Measurements from ENCODE around the gene CFAP99.

CFAP99 gene

DNA sequence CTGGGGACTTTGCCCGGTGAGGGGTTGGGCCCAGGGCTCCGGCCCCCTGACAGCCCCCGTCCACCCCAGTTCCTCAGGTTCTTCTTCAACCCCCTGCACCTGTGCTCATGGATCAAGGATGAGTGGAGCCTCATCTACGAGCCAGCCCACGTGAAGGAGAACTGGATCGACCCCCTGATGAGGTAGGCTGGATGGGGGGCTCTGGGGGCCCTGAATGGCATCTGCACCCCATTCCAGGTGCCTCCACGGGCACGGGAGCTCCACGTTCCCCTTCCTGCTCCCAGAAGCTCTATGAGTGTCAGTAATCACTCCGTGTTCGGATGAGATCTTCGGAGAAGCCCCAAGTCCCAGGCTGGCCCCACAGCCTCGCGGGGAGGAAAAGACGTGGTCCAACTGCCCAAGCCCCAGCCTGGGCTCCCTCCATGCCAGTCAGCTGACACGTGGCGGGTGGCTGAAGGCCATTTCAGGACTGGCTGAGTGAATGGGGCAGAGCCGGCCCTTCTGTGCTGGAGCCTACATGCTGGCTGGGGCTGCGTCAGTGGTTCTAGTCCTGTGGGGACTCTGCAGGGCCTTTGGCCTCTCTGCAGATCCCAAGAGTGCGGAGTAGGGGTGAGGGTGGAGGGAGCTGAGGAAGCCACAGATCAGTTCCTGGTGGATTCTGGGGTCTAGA lies 24.4 kb downstream of the CFAP99 start:
- H3K4me3 ChIP-seq (ENCODE audit: low read length), result no peak overlapping the region
- peaks cover 2% of the 10 kb centered on the region for H3K4me1 ChIP-seq (ENCODE audit: insufficient read depth, low read length)
- no peaks in the 10 kb centered on the region for H3K36me3 ChIP-seq (ENCODE audit: insufficient read depth, low read length)
- H3K9me3 ChIP-seq (ENCODE audit: low read length), result no peaks in the 10 kb centered on the region
- H2AFZ ChIP-seq (ENCODE audit: low read depth, low read length), result no peak overlapping the region
- H3K27me3 ChIP-seq (ENCODE audit: insufficient read depth, low read length), result no peaks in the 10 kb centered on the region

DNA sequence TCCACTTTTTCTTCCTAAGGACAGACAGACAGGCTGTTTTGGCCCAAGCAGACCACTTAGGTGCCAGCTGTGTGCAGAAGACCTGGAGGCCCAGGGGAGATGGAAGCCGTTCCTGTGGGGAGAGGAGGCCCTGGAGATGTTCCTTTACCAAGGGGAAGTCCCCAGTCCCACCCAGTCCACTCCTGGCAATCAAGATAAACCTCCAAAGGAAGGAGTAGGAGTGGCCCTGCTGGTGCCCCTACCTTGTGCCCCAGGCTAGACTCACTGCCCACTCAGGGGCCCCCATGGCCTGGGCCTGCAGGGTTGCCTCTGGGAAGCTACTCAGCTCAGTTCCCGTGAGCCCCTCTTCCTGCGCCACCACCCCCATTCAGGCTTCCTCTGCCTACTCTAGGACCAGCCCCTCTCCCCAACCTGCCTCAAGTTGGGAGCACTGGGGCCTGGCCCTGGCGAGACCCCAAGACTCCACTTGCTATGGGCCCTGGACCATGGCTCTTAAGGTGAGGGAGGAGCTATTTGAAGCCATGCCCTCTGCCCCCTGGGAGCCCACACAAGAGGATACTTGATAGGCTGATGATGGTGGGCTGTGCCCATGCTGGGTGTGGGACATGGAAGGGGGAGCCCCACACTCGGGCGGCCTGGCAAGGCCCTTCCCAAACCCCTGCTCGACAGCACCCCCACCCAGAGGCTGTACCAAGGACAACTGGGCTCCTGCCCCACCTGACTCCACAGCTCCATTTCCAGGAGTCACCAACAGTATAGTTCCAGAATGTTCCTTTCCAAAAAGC lies 25.4 kb downstream of the CFAP99 start:
- no peak overlapping the region for H2AFZ ChIP-seq (ENCODE audit: low read depth, low read length)
- peaks cover 2% of the 10 kb centered on the region for H3K4me1 ChIP-seq (ENCODE audit: insufficient read depth, low read length)
- no peaks in the 10 kb centered on the region for H3K9me3 ChIP-seq (ENCODE audit: low read length)
- no peaks in the 10 kb centered on the region for H3K36me3 ChIP-seq (ENCODE audit: insufficient read depth, low read length)
- H3K27me3 ChIP-seq (ENCODE audit: insufficient read depth, low read length), result peaks cover 2% of the 10 kb centered on the region
- no peak overlapping the region for H3K4me3 ChIP-seq (ENCODE audit: low read length)

DNA sequence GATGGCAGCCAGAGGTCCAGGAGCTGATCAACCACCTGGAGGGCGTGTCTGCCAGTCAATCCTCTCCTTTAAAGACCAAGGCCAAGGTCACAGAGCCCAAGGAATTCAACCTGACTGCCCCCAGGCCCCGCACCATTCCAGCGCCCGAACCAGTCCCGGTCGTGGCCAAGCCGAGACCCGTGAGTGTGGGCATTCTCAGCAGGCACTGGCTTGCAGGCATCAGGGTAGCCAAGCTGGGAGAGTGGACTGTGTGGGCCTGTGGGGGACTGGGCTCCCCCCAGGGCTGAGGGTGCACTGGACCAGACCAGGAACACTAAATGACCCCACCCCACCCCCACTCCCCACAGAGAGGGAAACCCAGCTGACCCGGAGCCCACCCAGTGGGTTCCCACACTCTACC lies 26.4 kb downstream of the CFAP99 start:
- H3K4me3 ChIP-seq (ENCODE audit: low read length), result no peak overlapping the region
- H3K27me3 ChIP-seq (ENCODE audit: insufficient read depth, low read length), result peaks cover 2% of the 10 kb centered on the region
- peaks cover 2% of the 10 kb centered on the region for H3K4me1 ChIP-seq (ENCODE audit: insufficient read depth, low read length)
- H3K36me3 ChIP-seq (ENCODE audit: insufficient read depth, low read length), result no peaks in the 10 kb centered on the region
- H3K9me3 ChIP-seq (ENCODE audit: low read length), result no peaks in the 10 kb centered on the region
- no peak overlapping the region for H2AFZ ChIP-seq (ENCODE audit: low read depth, low read length)

DNA sequence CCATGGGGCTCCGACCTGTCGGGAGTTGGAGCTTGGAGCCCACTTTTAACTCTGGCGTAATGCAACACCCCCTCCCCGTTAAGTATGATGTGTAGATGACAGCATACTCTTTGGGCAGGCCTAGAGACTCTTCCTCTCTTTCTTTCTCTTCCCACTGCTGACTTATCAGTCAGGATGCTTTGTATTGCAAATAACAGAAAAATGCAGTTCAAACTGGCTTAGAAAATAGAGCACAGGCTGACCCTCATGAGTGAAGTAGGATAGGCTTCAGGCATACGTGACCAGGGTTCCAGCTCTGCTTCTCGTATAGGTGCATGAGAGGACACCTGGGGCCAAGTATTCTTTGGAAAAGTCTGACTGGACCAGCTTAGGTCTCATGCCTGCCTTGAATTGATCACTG lies 26.8 kb downstream of the CFAP99 start:
- Histone ChIP-seq H3K9me3 (ENCODE audit: low read length) (no peaks in the 10 kb centered on the region), H3K27me3 (ENCODE audit: insufficient read depth, low read length) (peaks cover 4% of the 10 kb centered on the region), H3K4me3 (ENCODE audit: low read length) (no peak overlapping the region), H2AFZ (ENCODE audit: low read depth, low read length) (no peak overlapping the region), H3K36me3 (ENCODE audit: insufficient read depth, low read length) (no peaks in the 10 kb centered on the region), H3K4me1 (ENCODE audit: insufficient read depth, low read length) (peaks cover 2% of the 10 kb centered on the region)

DNA sequence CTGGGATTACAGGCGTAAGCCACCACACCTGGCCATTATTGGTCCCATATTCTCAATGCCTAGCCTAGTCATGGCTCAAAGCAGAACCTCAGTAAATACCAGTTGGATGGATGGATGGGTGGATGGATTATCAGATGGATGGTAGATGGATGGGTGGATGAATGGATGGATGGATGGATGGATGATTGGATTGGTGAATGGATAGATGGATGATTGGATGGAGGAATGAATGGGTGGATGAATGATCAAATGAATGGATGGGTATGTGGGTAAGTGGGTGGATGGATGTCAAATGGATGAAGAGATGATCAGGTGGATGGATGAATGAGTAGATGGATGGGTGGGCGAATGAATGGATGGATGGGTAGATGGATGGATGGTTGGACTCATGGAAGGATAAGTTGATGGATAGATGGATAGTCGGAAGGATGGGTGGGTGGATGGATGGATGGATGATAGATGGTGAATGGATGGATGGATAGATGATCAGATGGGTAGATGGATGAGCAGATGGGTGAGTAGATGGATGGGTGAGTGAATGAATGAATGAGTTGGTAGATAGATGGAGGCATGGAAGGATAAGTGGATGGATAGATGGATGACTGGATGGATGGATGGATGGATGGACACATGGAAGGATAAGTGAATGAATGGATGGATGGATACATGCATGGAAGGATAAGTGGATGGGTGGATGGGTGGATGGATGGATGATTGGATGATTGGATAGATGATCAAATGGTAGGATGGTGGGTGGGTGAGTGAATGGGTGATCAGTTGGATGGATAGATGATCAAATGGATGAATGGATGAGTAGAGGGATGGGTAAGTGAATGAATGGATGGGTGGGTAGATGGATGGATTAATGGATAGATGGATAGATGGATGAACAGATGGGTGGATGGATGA lies 28.2 kb downstream of the CFAP99 start:
- Histone ChIP-seq H3K9me3 (ENCODE audit: low read length) (no peaks in the 10 kb centered on the region), H2AFZ (ENCODE audit: low read depth, low read length) (no peak overlapping the region)

DNA sequence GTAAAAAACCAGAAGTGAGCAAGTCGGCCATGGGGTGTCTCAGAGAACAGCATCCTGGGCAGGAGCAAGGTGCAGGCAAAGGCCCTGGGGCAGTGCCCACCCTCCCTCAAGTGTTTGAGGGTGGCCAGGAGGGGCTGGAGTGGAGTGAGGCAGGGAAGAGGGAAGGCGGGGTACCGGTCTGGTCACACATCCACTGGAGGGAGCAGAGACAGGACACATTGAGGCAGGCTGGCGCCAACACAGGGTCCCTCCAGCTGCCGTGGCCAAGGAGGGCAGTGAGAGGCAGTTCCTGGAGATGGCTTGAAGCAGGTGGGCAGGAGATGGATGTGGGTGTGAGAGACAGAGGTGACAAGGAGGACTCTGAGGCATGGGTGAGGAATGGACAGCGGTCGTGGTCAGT lies 29.8 kb downstream of the CFAP99 start:
- H3K9me3 ChIP-seq (ENCODE audit: low read length), result no peaks in the 10 kb centered on the region
- H3K4me3 ChIP-seq (ENCODE audit: low read length), result no peak overlapping the region
- no peak overlapping the region for H2AFZ ChIP-seq (ENCODE audit: low read depth, low read length)
- H3K4me1 ChIP-seq (ENCODE audit: insufficient read depth, low read length), result peaks cover 2% of the 10 kb centered on the region
- peaks cover 16% of the 10 kb centered on the region for H3K27me3 ChIP-seq (ENCODE audit: insufficient read depth, low read length)
- no peaks in the 10 kb centered on the region for H3K36me3 ChIP-seq (ENCODE audit: insufficient read depth, low read length)

More for the DNA sequence above, 28.2 kb downstream of the CFAP99 start:
- Histone ChIP-seq H3K4me3 (ENCODE audit: low read length) (no peak overlapping the region), H3K36me3 (ENCODE audit: insufficient read depth, low read length) (no peaks in the 10 kb centered on the region), H3K27me3 (ENCODE audit: insufficient read depth, low read length) (peaks cover 11% of the 10 kb centered on the region), H3K4me1 (ENCODE audit: insufficient read depth, low read length) (peaks cover 2% of the 10 kb centered on the region)

DNA sequence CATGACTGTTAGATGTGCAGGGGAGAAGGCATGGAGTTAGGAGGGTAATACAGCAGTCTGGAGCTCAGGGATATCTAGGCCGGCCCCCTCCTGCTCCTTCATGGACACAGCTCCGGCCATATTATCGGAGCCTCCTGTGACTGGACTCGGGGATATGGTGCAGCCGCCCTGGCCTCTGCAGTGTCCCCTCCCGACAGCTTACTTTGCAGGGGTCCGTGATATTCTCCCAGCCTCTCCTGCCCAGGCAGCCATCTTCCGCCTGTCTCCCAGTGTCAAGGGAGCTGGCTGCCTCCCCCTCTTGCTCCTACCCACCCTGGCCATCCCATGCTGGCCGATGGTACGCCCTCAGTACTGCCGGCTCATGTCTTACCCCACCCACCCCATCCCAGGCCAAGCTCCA lies 30.3 kb downstream of the CFAP99 start:
- Histone ChIP-seq H3K9me3 (ENCODE audit: low read length) (no peaks in the 10 kb centered on the region), H3K4me1 (ENCODE audit: insufficient read depth, low read length) (peaks cover 2% of the 10 kb centered on the region), H3K27me3 (ENCODE audit: insufficient read depth, low read length) (peaks cover 16% of the 10 kb centered on the region), H3K36me3 (ENCODE audit: insufficient read depth, low read length) (no peaks in the 10 kb centered on the region), H2AFZ (ENCODE audit: low read depth, low read length) (no peak overlapping the region), H3K4me3 (ENCODE audit: low read length) (no peak overlapping the region)

DNA sequence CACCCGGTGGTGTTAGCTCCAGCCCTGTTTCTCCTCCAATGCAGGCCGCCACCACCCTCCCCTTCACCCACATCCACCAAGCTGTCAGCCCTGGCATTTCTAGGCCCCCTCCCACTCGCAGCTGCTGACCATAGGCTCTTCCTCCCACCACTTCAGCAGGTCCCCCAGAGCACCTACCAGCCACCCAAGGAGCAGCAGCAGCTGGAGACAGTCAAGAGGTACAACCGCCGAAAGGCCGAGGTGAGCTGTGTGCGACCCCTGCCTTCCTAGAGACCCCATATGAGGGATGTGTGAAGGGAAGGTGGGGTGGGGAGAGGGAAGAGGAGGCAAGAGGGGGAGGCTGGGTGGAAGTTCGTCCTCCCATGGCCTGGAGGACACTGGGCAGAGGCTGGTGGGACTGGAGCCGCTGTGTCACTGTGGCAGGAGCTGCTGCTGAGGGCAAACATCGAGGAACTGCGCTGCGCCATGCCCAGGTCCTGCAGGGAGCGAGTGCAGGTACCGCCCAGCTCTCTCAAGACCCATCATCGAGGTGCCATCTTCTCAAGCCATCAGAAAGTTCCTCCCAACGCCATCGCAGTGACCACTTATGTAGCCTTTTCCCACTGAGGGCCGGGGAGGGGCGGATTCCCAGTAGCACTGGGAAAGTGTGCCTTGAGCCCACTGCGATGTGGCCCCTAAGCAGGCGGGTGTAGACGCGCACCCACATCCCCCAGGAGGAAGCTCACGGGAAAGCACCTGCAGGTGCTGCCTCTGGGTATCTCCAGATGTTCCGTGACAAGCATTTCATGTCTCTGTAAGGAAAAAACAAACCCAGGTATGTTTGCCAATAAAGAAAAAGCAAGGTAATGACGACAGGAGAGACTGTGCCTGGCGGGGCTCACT lies 31.0 kb downstream of the CFAP99 start:
- H3K4me3 ChIP-seq (ENCODE audit: low read length), result no peak overlapping the region
- H2AFZ ChIP-seq (ENCODE audit: low read depth, low read length), result no peak overlapping the region

DNA sequence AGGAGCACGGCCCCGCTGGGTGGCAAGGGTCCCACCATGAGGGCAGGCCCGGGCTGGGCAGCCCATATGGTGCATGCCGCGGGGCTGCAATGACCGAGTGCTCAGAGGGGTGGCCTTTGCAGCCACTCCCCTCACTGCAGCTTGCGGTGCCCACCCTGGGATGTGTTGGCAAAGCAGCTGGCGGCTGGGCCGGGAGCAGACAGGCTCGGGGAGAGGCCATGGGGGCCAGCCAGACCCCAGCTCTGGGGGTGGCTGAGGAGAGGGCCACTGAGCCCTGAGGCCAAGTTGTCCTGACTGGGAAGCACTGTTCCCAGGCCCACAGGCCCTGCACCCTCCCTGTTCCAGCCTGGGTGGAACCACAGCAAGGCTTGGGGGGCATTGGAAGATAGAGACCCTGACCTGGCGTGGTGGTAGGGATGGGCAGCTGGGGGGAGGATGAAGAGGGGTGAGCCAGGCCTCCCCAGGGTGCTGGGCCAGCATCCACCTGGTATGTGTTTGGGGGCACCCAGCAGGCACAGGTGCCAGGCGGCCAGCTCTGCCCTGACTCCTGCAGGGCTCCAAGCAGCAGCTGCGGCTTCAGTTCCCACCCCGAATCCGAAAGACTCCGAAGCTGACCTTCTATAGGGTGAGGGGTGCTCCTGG lies 31.8 kb downstream of the CFAP99 start:
- Histone ChIP-seq H3K9me3 (ENCODE audit: low read length) (no peaks in the 10 kb centered on the region), H3K36me3 (ENCODE audit: insufficient read depth, low read length) (no peaks in the 10 kb centered on the region), H3K27me3 (ENCODE audit: insufficient read depth, low read length) (peaks cover 16% of the 10 kb centered on the region), H3K4me3 (ENCODE audit: low read length) (no peak overlapping the region), H2AFZ (ENCODE audit: low read depth, low read length) (no peak overlapping the region), H3K4me1 (ENCODE audit: insufficient read depth, low read length) (peaks cover under 1% of the 10 kb centered on the region)

More for the DNA sequence above, 31.0 kb downstream of the CFAP99 start:
- Histone ChIP-seq H3K4me1 (ENCODE audit: insufficient read depth, low read length) (peaks cover 2% of the 10 kb centered on the region), H3K9me3 (ENCODE audit: low read length) (no peaks in the 10 kb centered on the region), H3K27me3 (ENCODE audit: insufficient read depth, low read length) (peaks cover 16% of the 10 kb centered on the region), H3K36me3 (ENCODE audit: insufficient read depth, low read length) (no peaks in the 10 kb centered on the region)

DNA sequence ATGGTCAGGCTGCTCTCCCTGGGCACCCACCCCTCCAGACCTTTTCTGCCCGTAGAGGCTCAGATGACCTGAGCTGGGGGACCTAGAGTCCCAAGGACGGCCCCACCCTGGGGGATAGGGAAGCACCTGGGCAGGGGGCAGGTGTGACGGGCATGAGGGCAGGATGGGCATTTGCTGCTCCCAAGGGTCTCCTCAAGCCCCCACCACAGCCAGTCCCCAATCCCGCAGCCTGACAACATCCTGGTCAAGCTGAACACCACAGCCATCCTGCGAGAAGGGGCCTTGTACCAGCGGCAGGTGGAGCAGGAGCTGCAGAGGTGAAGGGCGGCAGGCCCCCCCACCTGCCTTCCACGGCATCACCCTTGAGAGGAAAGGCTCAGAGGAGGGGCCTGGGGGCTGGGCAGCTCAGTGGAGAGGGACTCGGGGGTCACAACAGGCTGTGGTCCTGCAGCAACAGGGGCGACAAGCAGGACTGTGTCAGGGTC lies 32.3 kb downstream of the CFAP99 start:
- H3K36me3 ChIP-seq (ENCODE audit: insufficient read depth, low read length), result no peaks in the 10 kb centered on the region
- H3K9me3 ChIP-seq (ENCODE audit: low read length), result no peaks in the 10 kb centered on the region
- H3K4me1 ChIP-seq (ENCODE audit: insufficient read depth, low read length), result no peaks in the 10 kb centered on the region
- peaks cover 16% of the 10 kb centered on the region for H3K27me3 ChIP-seq (ENCODE audit: insufficient read depth, low read length)
- no peak overlapping the region for H3K4me3 ChIP-seq (ENCODE audit: low read length)
- H2AFZ ChIP-seq (ENCODE audit: low read depth, low read length), result no peak overlapping the region

DNA sequence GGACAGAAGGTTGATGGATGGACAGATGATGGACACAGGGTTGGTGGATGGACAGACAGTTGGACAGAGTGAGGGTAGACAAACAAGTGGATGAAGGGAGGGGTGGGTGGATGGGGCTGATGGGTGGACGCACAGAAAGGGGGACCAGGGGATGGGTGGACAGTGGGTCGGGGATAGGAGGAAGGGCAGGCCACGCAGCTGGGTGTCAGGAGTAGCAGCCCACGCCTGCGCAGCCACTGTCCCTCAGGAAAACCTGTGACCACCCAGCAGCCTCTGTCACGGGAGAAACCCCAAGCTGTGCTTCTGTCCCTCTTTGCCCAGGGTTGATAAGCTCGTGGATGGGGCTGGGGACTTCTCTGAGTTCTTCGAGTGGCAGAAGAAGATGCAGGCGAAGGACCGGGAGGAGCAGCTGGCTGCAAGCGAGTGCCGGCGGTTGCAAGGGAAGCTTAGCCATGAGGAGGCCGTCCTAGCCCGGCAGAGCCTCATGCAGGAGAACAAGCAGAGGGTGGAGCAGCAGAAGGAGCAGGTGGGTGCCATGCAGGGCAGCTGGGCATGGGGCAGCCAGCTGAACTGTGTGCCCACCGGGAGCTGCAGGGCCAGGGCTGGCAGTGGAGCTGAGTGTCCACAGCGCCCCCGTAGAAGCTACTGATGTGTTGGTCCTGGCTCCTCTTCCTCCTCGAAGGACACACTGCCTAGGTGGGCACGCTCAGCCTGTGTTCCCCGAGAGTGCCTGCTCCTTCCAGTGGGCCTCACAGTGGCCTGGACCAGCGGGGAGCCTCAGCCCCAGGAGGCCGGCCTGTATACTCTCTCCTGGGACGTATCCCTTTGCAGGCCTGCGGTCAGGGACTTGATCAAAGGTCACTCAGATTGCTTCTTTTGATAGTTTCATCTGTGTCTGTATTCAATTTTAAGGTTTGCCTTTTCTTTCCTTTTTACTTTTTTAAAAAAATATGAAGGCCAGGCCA lies 33.3 kb downstream of the CFAP99 start:
- Histone ChIP-seq H3K4me1 (ENCODE audit: insufficient read depth, low read length) (no peaks in the 10 kb centered on the region), H2AFZ (ENCODE audit: low read depth, low read length) (no peak overlapping the region), H3K27me3 (ENCODE audit: insufficient read depth, low read length) (peaks cover 16% of the 10 kb centered on the region)

More for the DNA sequence above, 33.3 kb downstream of the CFAP99 start:
- H3K9me3 ChIP-seq (ENCODE audit: low read length), result no peaks in the 10 kb centered on the region
- H3K4me3 ChIP-seq (ENCODE audit: low read length), result no peak overlapping the region
- H3K36me3 ChIP-seq (ENCODE audit: insufficient read depth, low read length), result no peaks in the 10 kb centered on the region
